ENCODE data around the gene BRMS1.

BRMS1 gene

DNA sequence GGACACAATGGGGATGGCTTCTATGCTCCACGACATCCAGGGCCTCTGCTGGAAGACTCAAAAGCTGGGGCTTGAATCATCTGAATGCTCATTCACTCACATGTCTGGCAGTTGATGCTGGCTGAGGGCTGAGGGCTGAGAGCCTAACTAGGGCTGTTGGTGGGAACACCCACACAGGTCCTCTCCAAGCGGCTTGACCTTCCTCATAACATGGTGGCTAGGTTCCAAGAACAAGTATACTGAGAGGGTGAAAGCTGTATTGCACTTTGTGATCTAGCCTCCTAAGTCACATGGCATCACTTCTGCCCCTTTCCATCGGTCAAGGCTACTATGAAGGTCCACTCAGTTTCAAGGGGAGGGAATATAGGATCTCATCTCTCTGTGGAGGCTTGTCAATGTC lies 45.7 kb downstream of the BRMS1 start:
- no peak overlapping the region for H3K27ac ChIP-seq
- no peak for DNase-seq (ENCODE audit: low spot score)
- TF ChIP-seq, protein P1, sequence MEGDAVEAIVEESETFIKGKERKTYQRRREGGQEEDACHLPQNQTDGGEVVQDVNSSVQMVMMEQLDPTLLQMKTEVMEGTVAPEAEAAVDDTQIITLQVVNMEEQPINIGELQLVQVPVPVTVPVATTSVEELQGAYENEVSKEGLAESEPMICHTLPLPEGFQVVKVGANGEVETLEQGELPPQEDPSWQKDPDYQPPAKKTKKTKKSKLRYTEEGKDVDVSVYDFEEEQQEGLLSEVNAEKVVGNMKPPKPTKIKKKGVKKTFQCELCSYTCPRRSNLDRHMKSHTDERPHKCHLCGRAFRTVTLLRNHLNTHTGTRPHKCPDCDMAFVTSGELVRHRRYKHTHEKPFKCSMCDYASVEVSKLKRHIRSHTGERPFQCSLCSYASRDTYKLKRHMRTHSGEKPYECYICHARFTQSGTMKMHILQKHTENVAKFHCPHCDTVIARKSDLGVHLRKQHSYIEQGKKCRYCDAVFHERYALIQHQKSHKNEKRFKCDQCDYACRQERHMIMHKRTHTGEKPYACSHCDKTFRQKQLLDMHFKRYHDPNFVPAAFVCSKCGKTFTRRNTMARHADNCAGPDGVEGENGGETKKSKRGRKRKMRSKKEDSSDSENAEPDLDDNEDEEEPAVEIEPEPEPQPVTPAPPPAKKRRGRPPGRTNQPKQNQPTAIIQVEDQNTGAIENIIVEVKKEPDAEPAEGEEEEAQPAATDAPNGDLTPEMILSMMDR (IDR thresholded peaks at IDR 0.05), result no peak
- no peak overlapping the region for H3K4me3 ChIP-seq

DNA sequence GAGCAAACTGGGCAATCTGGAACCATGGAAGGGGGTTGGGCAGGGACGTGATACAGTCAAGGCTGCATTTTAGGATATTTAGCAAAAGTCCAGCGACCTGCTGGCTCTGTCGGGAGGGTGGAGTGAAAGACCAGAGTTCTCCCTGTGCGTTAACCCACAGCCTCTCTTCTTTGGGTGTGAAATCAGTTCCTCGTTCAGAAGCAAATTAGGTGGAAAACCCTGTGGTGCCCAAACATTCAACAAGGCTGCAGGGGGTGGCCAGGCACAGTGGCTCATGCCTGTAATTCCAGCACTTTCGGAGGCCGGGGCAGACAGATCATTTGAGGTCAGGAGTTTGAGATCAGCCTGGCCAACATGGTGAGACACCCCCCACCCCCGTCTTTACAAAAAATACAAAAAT lies 47.3 kb downstream of the BRMS1 start:
- TF ChIP-seq, protein P1 (IDR thresholded peaks at IDR 0.05), result no peak
- no peak overlapping the region for H3K27ac ChIP-seq
- no peak for DNase-seq (ENCODE audit: low spot score)
- H3K4me3 ChIP-seq, result no peak overlapping the region

GRCh38 chr11:66294626-66295620 lies 50.0 kb downstream of the BRMS1 start:
- Histone ChIP-seq H3K27ac (no peak overlapping the region), H3K4me3 (no peak overlapping the region)
- TF ChIP-seq, protein P1 (IDR thresholded peaks at IDR 0.05), result no peak
- DNase-seq (ENCODE audit: low spot score), result no peak

GRCh38 chr11:66293777-66294625 lies 50.9 kb downstream of the BRMS1 start:
- no peak overlapping the region for H3K27ac ChIP-seq
- H3K4me3 ChIP-seq, result no peak overlapping the region
- TF ChIP-seq, protein P1 (IDR thresholded peaks at IDR 0.05), result no peak
- DNase-seq (ENCODE audit: low spot score), result no peak

- TF ChIP-seq, protein P1 (IDR thresholded peaks at IDR 0.05), result no peak
- Histone ChIP-seq H3K4me3 (no peak overlapping the region), H3K27ac (no peak overlapping the region)
- DNase-seq (ENCODE audit: low spot score), result no peak
These were observed 51.6 kb downstream of the BRMS1 start for GRCh38 chr11:66293352-66293751.

- no peak for DNase-seq (ENCODE audit: low spot score)
- TF ChIP-seq, protein P1 (IDR thresholded peaks at IDR 0.05), result no peak
- Histone ChIP-seq H3K4me3 (peak overlapping the region; percentile 70), H3K27ac (no peak overlapping the region)
These were observed 52.2 kb downstream of the BRMS1 start for GRCh38 chr11:66292543-66293332.
